Measurements from ENCODE around the gene DCK.
"Not testable (repeated sequence)": the region's sequence is repeated elsewhere in the genome, so short reads cannot be mapped to it uniquely, and the experiment has no call there.

The DCK gene

DNA sequence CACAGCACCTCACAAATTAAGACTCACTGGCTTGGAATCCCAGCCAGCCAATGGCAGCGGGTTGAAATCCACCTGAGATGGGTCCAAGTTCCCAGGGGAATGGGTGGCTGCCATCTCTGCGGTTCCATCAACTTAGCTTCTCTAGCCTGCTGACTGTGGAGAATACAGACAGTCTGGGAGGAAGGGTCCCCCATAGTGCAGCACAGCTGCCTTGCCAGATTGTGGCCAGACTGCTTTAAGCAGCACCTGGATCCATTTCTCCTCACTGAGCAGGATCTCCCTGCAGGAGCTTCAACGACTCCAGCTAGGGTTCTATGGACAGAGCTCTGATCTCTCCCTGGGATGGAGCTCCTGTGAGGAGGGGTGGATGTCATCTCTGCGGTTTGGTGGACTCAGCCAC lies 51.8 kb downstream of the DCK start:
- Histone ChIP-seq H3K4me1 (ENCODE audit: insufficient read depth, insufficient read length) (no peaks in the 10 kb centered on the region), H3K4me3 (ENCODE audit: insufficient read length, low read depth) (no peak overlapping the region), H3K27me3 (ENCODE audit: insufficient read depth, insufficient read length) (no peaks in the 10 kb centered on the region), H3K9ac (ENCODE audit: insufficient read length, low read depth) (no peak overlapping the region), H3K9me3 (ENCODE audit: insufficient read depth, low read length) (no peaks in the 10 kb centered on the region), H3K36me3 (ENCODE audit: insufficient read depth, insufficient read length, low read length) (no peaks in the 10 kb centered on the region)
- no peak for DNase-seq (ENCODE audit: low read depth, low spot score)
- no peak for TF ChIP-seq ZNF274 (IDR thresholded peaks at IDR 0.05; ENCODE audit: low read depth, low read length)
- TF ChIP-seq SUZ12 (IDR thresholded peaks at IDR 0.05; ENCODE audit: extremely low read depth, insufficient read depth, insufficient read length), result no peak
- no peak for TF ChIP-seq YY1 (IDR thresholded peaks at IDR 0.05; ENCODE audit: insufficient read depth, insufficient read length)

DNA sequence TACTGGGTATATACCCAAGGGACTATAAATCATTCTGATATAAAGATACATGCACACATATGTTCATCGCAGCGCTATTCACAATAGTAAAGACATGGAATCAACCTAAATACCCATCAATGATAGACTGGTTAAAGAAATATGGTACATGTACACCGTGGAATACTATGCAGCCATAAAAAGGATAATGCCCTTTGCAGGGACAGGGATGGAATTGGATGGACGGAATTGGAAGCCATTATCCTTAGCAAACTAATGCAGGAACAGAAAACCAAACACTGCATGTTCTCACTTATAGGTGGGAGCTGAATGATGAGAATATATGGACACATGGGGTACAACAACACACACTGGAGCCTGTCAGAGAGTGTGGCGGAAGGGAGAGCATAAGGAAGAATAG lies 55.9 kb downstream of the DCK start:
- H3K27me3 ChIP-seq (ENCODE audit: insufficient read depth, insufficient read length), result no peaks in the 10 kb centered on the region
- TF ChIP-seq YY1 (IDR thresholded peaks at IDR 0.05; ENCODE audit: insufficient read depth, insufficient read length) (no peak), SUZ12 (IDR thresholded peaks at IDR 0.05; ENCODE audit: extremely low read depth, insufficient read depth, insufficient read length) (no peak), ZNF274 (IDR thresholded peaks at IDR 0.05; ENCODE audit: low read depth, low read length) (no peak)
- DNase-seq (ENCODE audit: low read depth, low spot score), result no peak
- no peaks in the 10 kb centered on the region for H3K9me3 ChIP-seq (ENCODE audit: insufficient read depth, low read length)
- no peaks in the 10 kb centered on the region for H3K36me3 ChIP-seq (ENCODE audit: insufficient read depth, insufficient read length, low read length)
- no peak overlapping the region for H3K4me3 ChIP-seq (ENCODE audit: insufficient read length, low read depth)
- no peaks in the 10 kb centered on the region for H3K4me1 ChIP-seq (ENCODE audit: insufficient read depth, insufficient read length)
- no peak overlapping the region for H3K9ac ChIP-seq (ENCODE audit: insufficient read length, low read depth)

GRCh38 chr4:71050809-71051208 lies 57.4 kb downstream of the DCK start:
- no peaks in the 10 kb centered on the region for H3K9me3 ChIP-seq (ENCODE audit: insufficient read depth, low read length)
- H3K9ac ChIP-seq (ENCODE audit: insufficient read length, low read depth), result no peak overlapping the region
- H3K4me1 ChIP-seq (ENCODE audit: insufficient read depth, insufficient read length), result no peaks in the 10 kb centered on the region
- H3K36me3 ChIP-seq (ENCODE audit: insufficient read depth, insufficient read length, low read length), result no peaks in the 10 kb centered on the region
- no peak overlapping the region for H3K4me3 ChIP-seq (ENCODE audit: insufficient read length, low read depth)
- DNase-seq (ENCODE audit: low read depth, low spot score), result no peak
- H3K27me3 ChIP-seq (ENCODE audit: insufficient read depth, insufficient read length), result no peaks in the 10 kb centered on the region
- TF ChIP-seq SUZ12 (IDR thresholded peaks at IDR 0.05; ENCODE audit: extremely low read depth, insufficient read depth, insufficient read length) (no peak), YY1 (IDR thresholded peaks at IDR 0.05; ENCODE audit: insufficient read depth, insufficient read length) (no peak), ZNF274 (IDR thresholded peaks at IDR 0.05; ENCODE audit: low read depth, low read length) (no peak)

- no peak overlapping the region for H3K4me3 ChIP-seq (ENCODE audit: insufficient read length, low read depth)
- no peaks in the 10 kb centered on the region for H3K27me3 ChIP-seq (ENCODE audit: insufficient read depth, insufficient read length)
- H3K9me3 ChIP-seq (ENCODE audit: insufficient read depth, low read length), result no peaks in the 10 kb centered on the region
- H3K36me3 ChIP-seq (ENCODE audit: insufficient read depth, insufficient read length, low read length), result no peaks in the 10 kb centered on the region
- TF ChIP-seq SUZ12 (IDR thresholded peaks at IDR 0.05; ENCODE audit: extremely low read depth, insufficient read depth, insufficient read length), result no peak
- no peak for TF ChIP-seq YY1 (IDR thresholded peaks at IDR 0.05; ENCODE audit: insufficient read depth, insufficient read length)
- TF ChIP-seq ZNF274 (IDR thresholded peaks at IDR 0.05; ENCODE audit: low read depth, low read length), result no peak
- H3K9ac ChIP-seq (ENCODE audit: insufficient read length, low read depth), result no peak overlapping the region
- H3K4me1 ChIP-seq (ENCODE audit: insufficient read depth, insufficient read length), result no peaks in the 10 kb centered on the region
- no peak for DNase-seq (ENCODE audit: low read depth, low spot score)
Observed at GRCh38 chr4:71052034-71052433, 58.6 kb downstream of the DCK start.

DNA sequence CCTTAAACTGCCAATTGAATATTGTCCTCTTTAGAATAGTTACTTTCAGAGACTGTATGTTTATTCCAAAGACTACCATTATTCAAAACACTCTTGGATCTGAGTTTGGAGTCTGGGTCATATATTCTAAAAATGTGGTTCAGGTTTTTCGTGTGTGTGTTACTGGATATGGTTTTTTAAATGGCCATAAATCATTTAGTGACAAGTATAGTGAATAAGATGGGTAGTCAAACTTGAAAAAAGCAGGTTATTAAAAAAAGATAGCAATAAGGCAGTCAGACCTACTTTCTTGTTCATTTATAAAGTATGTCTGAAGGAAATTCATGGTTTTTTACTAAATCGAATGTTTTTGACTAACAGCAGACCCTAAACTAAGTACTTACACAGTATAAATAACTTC lies 59.3 kb downstream of the DCK start:
- no peaks in the 10 kb centered on the region for H3K9me3 ChIP-seq (ENCODE audit: insufficient read depth, low read length)
- H3K4me1 ChIP-seq (ENCODE audit: insufficient read depth, insufficient read length), result no peaks in the 10 kb centered on the region
- no peak overlapping the region for H3K9ac ChIP-seq (ENCODE audit: insufficient read length, low read depth)
- H3K27me3 ChIP-seq (ENCODE audit: insufficient read depth, insufficient read length), result no peaks in the 10 kb centered on the region
- TF ChIP-seq ZNF274 (IDR thresholded peaks at IDR 0.05; ENCODE audit: low read depth, low read length), result no peak
- TF ChIP-seq SUZ12 (IDR thresholded peaks at IDR 0.05; ENCODE audit: extremely low read depth, insufficient read depth, insufficient read length), result no peak
- TF ChIP-seq YY1 (IDR thresholded peaks at IDR 0.05; ENCODE audit: insufficient read depth, insufficient read length), result no peak
- DNase-seq (ENCODE audit: low read depth, low spot score), result no peak
- no peak overlapping the region for H3K4me3 ChIP-seq (ENCODE audit: insufficient read length, low read depth)
- H3K36me3 ChIP-seq (ENCODE audit: insufficient read depth, insufficient read length, low read length), result no peaks in the 10 kb centered on the region

DNA sequence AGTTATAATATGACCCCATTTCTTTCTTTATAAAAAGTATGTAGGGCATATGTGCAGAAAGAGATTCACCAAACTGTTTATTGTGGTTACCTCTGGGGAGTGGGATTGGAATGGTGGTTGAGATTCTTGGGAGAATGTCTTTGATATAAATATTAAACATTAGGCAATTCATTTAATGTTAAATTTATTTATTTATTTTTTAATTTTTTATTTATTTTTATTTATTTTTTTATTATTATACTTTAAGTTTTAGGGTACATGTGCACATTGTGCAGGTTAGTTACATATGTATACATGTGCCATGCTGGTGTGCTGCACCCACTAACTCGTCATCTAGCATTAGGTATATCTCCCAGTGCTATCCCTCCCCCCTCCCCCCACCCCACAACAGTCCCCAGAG lies 60.2 kb downstream of the DCK start:
- DNase-seq (ENCODE audit: low read depth, low spot score); H3K36me3 ChIP-seq (ENCODE audit: insufficient read depth, insufficient read length, low read length); H3K4me3 ChIP-seq (ENCODE audit: insufficient read length, low read depth); H3K4me1 ChIP-seq (ENCODE audit: insufficient read depth, insufficient read length); H3K9ac ChIP-seq (ENCODE audit: insufficient read length, low read depth); H3K9me3 ChIP-seq (ENCODE audit: insufficient read depth, low read length); H3K27me3 ChIP-seq (ENCODE audit: insufficient read depth, insufficient read length): not testable (repeated sequence)

DNA sequence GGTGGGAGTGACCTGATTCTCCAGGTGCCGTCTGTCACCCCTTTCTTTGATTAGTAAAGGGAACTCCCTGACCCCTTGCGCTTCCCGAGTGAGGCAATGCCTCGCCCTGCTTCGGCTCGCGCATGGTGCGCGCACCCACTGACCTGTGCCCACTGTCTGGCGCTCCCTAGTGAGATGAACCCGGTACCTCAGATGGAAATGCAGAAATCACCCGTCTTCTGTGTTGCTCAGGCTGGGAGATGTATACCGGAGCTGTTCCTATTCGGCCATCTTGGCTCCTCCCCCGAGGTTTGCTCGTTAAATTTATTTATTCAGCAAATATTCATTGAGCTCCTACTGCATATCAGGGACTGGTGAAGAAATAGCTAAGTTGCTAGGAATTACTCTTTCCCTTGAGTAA lies 66.1 kb downstream of the DCK start:
- H3K9me3 ChIP-seq (ENCODE audit: insufficient read depth, low read length); H3K27me3 ChIP-seq (ENCODE audit: insufficient read depth, insufficient read length); H3K4me1 ChIP-seq (ENCODE audit: insufficient read depth, insufficient read length); DNase-seq (ENCODE audit: low read depth, low spot score); H3K36me3 ChIP-seq (ENCODE audit: insufficient read depth, insufficient read length, low read length): not testable (repeated sequence)
- peak overlapping the region; percentile 43 for H3K4me3 ChIP-seq (ENCODE audit: insufficient read length, low read depth)
- H3K9ac ChIP-seq (ENCODE audit: insufficient read length, low read depth), result peak overlapping the region; percentile 56

DNA sequence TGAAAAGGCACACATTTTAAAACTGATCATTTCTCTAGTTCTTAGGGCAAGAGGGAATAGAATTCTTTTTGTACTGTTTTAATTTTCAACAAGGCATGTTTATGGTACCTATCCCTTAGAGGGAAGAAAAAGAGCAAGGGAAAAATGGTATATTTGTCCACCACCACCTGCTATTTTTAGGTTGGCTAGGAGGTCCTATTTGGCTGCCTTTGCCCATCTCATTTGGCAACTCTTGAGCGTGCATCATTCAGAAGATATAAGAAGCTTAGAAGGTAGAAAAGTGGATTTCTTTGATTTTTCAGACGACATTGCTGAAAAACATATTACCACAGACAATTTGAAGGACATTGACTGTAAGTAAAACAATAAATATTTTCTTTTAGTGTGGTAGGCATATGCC lies 69.0 kb downstream of the DCK start:
- TF ChIP-seq YY1 (IDR thresholded peaks at IDR 0.05; ENCODE audit: insufficient read depth, insufficient read length) (no peak), ZNF274 (IDR thresholded peaks at IDR 0.05; ENCODE audit: low read depth, low read length) (no peak), SUZ12 (IDR thresholded peaks at IDR 0.05; ENCODE audit: extremely low read depth, insufficient read depth, insufficient read length) (no peak)
- H3K9ac ChIP-seq (ENCODE audit: insufficient read length, low read depth), result no peak overlapping the region
- no peaks in the 10 kb centered on the region for H3K9me3 ChIP-seq (ENCODE audit: insufficient read depth, low read length)
- H3K4me1 ChIP-seq (ENCODE audit: insufficient read depth, insufficient read length), result no peaks in the 10 kb centered on the region
- H3K36me3 ChIP-seq (ENCODE audit: insufficient read depth, insufficient read length, low read length), result no peaks in the 10 kb centered on the region
- no peaks in the 10 kb centered on the region for H3K27me3 ChIP-seq (ENCODE audit: insufficient read depth, insufficient read length)
- no peak for DNase-seq (ENCODE audit: low read depth, low spot score)
- no peak overlapping the region for H3K4me3 ChIP-seq (ENCODE audit: insufficient read length, low read depth)

Data from NT2/D1 (cell line).